Right atrium auricular region (tissue), 2 donors: Measurements from ENCODE around the gene SCMH1. TPM values are rescaled to one million over a fixed set of nuclear protein-coding genes. Genes with fewer than 3 reads are reported as not detected.
A peak's percentile ranks its signal among the peaks of the same experiment; 100 is the strongest.
"Not testable (repeated sequence)": the region's sequence is repeated elsewhere in the genome, so short reads cannot be mapped to it uniquely, and the experiment has no call there.

Source experiments
- DNase-seq: peaks from one replicate; pipeline ENCODE4 v3.0.0-alpha.2; 2019; ENCODE audit warnings: low spot score
- H3K27ac ChIP-seq, 2 donors: fragments of 200-600 bp; sonication (generic); 1 replicate in 1 of 2; 2 replicates in 1 of 2; pipeline ENCODE4 v1.5.1; 2016 to 2019
- H3K27me3 ChIP-seq, 2 donors: fragments of 200-600 bp; sonication (generic); one replicate each; pipeline versions ENCODE4 v1.5.1 to v1.6.0; 2017 to 2019
- H3K36me3 ChIP-seq: fragments of 200-600 bp; sonication (generic); one replicate; pipeline ENCODE4 v1.5.1; 2016
- H3K4me1 ChIP-seq, 2 donors: fragments of 200-600 bp; sonication (generic); one replicate each; pipeline versions ENCODE4 v1.5.1 to v1.6.0; 2017 to 2019
- H3K4me3 ChIP-seq, 2 donors: fragments of 200-600 bp; sonication (generic); 1 replicate in 1 of 2; 2 replicates in 1 of 2; pipeline ENCODE4 v1.5.1; 2017 to 2019; ENCODE audit warnings: mild to moderate bottlenecking in 1 of 2, moderate library complexity in 1 of 2
- H3K9me3 ChIP-seq, 2 donors: fragments of 200-600 bp; sonication (generic); one replicate each; pipeline ENCODE4 v1.5.1; 2019
- CTCF ChIP-seq, 2 donors: fragments of 200-600 bp; sonication (generic); IDR thresholded peaks; one replicate each; pipeline ENCODE4 v1.5.1; 2019; ENCODE audit warnings: antibody characterized with exemption in 2 of 2
- total RNA-seq, 2 donors: library from RNA; depleted of rRNA; stranded (reverse); fragments of >200 nt; gene quantifications; one replicate each; pipeline ENCODE4 v1.1.0, GENCODE V29; 2016

The SCMH1 gene
- total RNA-seq, 2 donors from 2014 or later = 50.1 to 62.5 TPM

DNA sequence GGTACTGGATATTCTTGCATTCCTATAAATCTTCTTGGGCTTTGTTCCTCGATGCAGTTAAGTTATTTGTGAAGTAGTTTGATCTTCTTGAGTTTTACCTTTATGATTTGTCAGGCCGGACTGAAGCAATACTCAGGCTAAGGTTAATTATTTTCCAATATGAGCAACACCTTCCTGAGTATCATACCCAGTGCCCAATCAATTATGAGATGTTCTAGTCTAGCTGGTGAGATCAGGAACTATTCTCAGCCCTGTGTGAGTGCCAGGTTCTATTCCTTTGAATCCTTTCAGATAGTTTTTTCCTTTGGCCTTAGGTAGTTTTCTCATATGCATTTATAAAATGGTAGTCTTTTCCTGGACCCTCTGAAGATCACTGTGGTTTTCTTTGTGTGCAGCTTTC is 92.5 kb downstream of the SCMH1 start:
- Histone ChIP-seq H3K27ac (no peak overlapping the region), H3K27me3 (no peaks in the 10 kb centered on the region), H3K36me3 (no peaks in the 10 kb centered on the region), H3K4me1 (peaks cover 0 to 18% of the 10 kb centered on the region in 2 donors), H3K4me3 (no peak overlapping the region), H3K9me3 (no peaks in the 10 kb centered on the region)
- no peak for DNase-seq
- TF ChIP-seq CTCF (IDR thresholded peaks at IDR 0.05) = no peak

DNA sequence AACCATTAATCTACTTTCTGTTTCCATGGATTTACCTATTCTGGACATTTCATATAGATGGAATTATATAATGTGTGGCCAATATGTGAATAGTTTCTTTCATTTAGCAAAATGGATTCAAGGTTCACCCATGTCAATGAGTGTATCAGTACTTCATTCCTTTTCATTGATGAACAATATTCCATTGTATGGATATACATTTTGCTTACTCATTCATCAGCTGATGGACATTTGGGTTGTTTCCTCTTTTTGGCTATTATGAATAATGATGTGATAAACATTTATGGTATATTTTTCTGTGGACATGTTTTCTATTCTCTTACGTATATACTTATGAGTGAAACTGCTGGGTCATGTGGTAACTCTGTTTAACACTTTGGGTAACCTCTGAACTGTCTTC is 97.8 kb downstream of the SCMH1 start:
- H3K36me3 ChIP-seq = peaks cover 14% of the 10 kb centered on the region
- DNase-seq = no peak
- H3K4me1 ChIP-seq = no peaks in the 10 kb centered on the region
- no peak overlapping the region for H3K27ac ChIP-seq
- H3K4me3 ChIP-seq = no peak overlapping the region
- H3K9me3 ChIP-seq = peaks cover 0 to 18% of the 10 kb centered on the region in 2 donors
- no peak for TF ChIP-seq CTCF (IDR thresholded peaks at IDR 0.05)
- H3K27me3 ChIP-seq = no peaks in the 10 kb centered on the region

- Histone ChIP-seq H3K4me1 (no peaks in the 10 kb centered on the region), H3K27ac (no peak overlapping the region), H3K27me3 (no peaks in the 10 kb centered on the region), H3K36me3 (peaks cover 14% of the 10 kb centered on the region), H3K9me3 (peaks cover 0 to 18% of the 10 kb centered on the region in 2 donors), H3K4me3 (no peak overlapping the region)
- no peak for TF ChIP-seq CTCF (IDR thresholded peaks at IDR 0.05)
- DNase-seq = no peak
These were observed 103.6 kb downstream of the SCMH1 start for GRCh38 chr1:41138549-41138948.

DNA sequence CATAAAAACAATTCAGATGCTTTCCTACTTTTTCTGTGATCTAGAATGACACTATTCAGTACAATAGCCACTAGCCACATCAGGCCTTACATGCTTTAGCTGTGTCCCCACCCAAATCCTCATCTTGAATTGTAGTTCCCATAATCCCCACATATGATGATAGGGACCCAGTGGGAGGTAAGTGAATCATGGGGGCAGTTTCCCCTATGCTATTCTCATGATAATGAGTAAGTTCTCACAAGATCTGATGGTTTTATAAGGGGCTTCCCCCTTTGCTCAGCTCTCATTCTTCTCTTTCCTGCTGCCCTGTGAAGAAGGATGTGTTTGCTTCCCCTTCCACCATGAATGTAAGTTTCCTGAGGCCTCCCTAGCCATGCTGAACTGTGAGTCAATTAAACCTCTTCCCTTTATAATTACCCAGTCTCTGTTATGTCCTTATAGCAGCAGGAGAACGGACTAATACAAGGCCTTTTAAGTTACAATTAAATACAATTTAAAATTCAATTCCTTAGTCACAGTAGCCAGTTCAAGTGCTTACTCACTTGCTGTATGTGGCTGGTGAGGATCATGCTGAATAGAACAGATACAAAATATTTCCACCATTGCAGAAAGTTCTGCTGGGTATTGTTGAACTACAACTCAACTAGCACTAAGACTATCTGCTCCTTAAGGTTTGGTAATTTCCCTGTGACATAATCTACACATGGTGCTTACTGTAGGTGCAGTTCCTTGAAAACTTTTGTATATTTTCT is 106.7 kb downstream of the SCMH1 start:
- Histone ChIP-seq H3K9me3 (peaks cover 0 to 7% of the 10 kb centered on the region in 2 donors), H3K27me3 (no peaks in the 10 kb centered on the region), H3K4me3 (no peak overlapping the region), H3K27ac (no peak overlapping the region), H3K4me1 (no peaks in the 10 kb centered on the region), H3K36me3 (no peaks in the 10 kb centered on the region)
- DNase-seq = no peak
- TF ChIP-seq CTCF (IDR thresholded peaks at IDR 0.05) = no peak

- H3K4me3 ChIP-seq, H3K4me1 ChIP-seq, H3K36me3 ChIP-seq, H3K27ac ChIP-seq, H3K27me3 ChIP-seq, DNase-seq, H3K9me3 ChIP-seq: not testable (repeated sequence)
These were observed 107.8 kb downstream of the SCMH1 start for GRCh38 chr1:41134325-41134724.

- TF ChIP-seq CTCF (IDR thresholded peaks at IDR 0.05) = peak in 1 of 2 donors; percentile 51
These were observed 119.1 kb downstream of the SCMH1 start for GRCh38 chr1:41122851-41123518.

More at GRCh38 chr1:41122851-41123518, 119.1 kb downstream of the SCMH1 start:
- Histone ChIP-seq H3K27ac (no peak overlapping the region), H3K36me3 (peaks cover 3% of the 10 kb centered on the region), H3K9me3 (no peaks in the 10 kb centered on the region), H3K4me3 (no peak overlapping the region), H3K4me1 (no peaks in the 10 kb centered on the region), H3K27me3 (no peaks in the 10 kb centered on the region)
- DNase-seq = no peak
